GM12874 (cell line): Measurements from ENCODE around the gene CRTC3.

ENCODE experiments used
- CTCF ChIP-seq: IDR thresholded peaks from 2 replicates; pipeline ENCODE4 v1.5.1; 2011; ENCODE audit warnings: low read depth, mild to moderate bottlenecking, control low read depth, low read length, moderate library complexity; ENCODE audit not compliant: insufficient read depth

CRTC3 gene

GRCh38 chr15:90606641-90607040 lies 76.9 kb downstream of the CRTC3 start:
- no peak for TF ChIP-seq CTCF

GRCh38 chr15:90607361-90607760 lies 77.6 kb downstream of the CRTC3 start:
- TF ChIP-seq CTCF: no peak

GRCh38 chr15:90609242-90610180 lies 79.8 kb downstream of the CRTC3 start:
- no peak for TF ChIP-seq CTCF

DNA sequence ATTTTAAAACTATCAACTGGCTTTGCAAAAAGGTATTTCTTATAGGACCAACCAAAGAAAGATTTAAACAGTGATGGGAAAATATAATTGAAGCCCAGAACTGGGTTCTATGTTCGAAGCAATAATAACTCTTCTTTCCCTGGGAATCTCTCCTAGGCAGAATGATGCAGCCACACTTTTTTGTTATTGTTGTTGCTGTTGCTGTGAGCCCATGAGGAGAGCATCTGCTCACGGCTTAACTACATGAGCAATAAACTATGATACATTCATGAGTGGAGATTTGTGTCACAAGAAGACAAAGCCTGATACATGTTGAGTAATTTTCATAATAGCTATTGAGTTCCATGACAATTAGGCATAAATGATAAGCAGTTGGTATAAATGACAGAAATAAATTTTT lies 80.5 kb downstream of the CRTC3 start:
- TF ChIP-seq CTCF: no peak

DNA sequence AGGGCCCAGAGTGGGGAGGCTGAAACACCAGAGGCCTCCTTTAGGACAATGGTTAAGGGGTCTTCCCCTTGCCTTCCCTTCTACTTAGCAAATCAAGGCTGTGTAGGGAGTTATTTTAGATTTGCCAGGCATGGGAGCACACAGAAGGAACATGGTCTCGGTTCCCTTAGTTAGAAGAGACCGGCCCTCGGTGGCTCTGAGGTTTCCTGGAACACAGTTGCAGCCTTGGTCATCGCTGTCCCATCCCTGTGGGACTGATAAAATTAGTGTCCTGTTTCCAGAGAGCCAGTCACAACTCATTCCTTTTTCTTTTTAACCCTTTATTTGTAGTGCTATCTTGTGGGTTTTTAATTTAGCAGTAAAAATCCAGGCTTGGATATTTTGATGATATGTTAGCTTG lies 81.4 kb downstream of the CRTC3 start:
- no peak for TF ChIP-seq CTCF

DNA sequence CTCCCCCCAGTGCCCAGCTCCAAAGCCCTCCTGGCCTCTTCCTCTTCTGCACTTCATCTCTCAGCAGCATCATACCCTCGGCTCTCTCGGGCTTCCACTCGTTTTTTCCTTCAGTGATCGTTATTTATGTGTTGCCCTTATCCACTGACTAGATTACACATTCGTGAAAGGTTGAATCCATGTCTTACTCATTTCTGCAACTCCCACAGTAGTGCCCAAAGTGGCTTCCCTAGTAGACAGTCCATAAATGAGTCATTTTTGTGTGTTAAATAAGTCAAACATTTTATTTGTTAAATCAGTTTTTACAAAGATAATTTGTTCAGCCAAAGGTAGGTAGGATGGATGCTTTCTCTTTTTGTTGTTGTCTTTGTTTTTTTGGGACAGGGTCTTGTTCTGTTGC lies 87.4 kb downstream of the CRTC3 start:
- no peak for TF ChIP-seq CTCF

DNA sequence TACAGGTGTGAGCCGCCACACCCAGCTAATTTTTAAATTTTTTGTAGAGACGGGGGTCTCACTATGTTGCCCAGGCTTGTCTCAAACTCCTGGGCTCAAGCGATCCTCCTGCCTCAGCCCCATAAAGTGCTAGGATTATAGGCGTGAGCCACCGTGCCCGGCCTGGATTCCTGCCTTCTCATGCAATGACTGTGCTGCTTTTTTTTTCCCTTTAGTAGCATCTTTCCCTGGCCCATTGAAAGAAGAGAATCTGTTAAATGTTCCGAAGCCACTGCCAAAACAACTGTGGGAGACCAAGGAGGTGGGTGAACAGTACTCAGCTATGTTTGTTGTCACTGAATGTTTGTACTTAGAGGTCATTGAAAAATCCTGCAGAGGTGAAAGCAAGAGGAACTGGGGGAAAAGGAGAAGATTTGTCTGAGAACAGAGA lies 88.0 kb downstream of the CRTC3 start:
- no peak for TF ChIP-seq CTCF
